Ureter (tissue), 1 donor: ENCODE results near the gene RNF223. TPM values are rescaled to one million over a fixed set of nuclear protein-coding genes. Genes with fewer than 3 reads are reported as not detected.
"Not testable (repeated sequence)": the region's sequence is repeated elsewhere in the genome, so short reads cannot be mapped to it uniquely, and the experiment has no call there.

Experiments used
- DNase-seq: peaks from one replicate; pipeline ENCODE4 v3.0.0-alpha.2; 2020; ENCODE audit warnings: low spot score
- total RNA-seq: library from RNA; stranded (reverse); gene quantifications from one replicate; pipeline ENCODE4 v1.2.4, GENCODE V29; 2023
- donor health status: DM: yes; HTN: yes; CAD: no.

RNF223 gene
- total RNA-seq, 1 donor from 2014 or later = 6.3 TPM

- not testable (repeated sequence) for DNase-seq
These were observed 43.0 kb downstream of the RNF223 start for GRCh38 chr1:1030867-1031658.

DNA sequence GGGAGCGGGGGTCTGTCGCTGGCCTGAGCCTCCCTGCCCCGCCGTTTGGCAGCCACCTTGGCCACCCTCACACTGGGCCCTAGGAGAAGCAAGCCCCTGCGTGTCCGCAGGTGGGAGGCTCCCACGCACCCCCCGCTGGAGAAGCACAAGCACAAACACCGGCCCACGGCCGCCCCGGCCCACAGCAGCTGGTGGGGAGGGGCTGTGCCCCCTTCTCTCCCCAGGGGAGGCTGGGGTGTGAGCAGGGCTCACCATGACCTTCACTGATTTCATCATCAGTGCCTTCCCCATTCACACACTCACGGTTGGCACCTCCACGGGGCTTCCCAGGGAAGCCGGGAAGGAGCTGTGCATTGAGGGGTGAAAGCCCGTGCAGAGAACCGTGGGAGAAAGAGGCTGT lies 46.3 kb downstream of the RNF223 start:
- DNase-seq = no peak

GRCh38 chr1:1026599-1027413 lies 47.3 kb downstream of the RNF223 start:
- DNase-seq = no peak

DNA sequence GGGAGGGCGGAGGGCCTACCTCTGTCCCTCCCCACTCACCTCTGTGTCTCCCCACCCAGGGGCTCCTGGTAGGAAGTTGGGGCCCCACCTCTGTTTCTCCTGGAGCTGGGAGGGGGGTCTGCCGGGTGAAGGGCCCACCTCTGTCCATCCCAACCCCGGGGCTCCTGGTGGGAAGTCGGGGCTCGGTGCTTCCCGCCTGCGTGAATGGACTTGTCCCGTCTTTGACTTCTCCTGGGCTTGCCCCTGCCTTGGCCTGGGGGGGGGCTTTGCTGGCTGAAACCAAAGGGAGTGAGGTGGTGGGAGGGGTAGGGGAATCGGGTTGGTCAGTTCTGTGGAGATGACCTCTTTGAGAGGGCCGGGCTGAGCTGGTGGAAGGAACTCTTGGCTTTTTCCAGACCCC lies 48.4 kb downstream of the RNF223 start:
- no peak for DNase-seq

DNA sequence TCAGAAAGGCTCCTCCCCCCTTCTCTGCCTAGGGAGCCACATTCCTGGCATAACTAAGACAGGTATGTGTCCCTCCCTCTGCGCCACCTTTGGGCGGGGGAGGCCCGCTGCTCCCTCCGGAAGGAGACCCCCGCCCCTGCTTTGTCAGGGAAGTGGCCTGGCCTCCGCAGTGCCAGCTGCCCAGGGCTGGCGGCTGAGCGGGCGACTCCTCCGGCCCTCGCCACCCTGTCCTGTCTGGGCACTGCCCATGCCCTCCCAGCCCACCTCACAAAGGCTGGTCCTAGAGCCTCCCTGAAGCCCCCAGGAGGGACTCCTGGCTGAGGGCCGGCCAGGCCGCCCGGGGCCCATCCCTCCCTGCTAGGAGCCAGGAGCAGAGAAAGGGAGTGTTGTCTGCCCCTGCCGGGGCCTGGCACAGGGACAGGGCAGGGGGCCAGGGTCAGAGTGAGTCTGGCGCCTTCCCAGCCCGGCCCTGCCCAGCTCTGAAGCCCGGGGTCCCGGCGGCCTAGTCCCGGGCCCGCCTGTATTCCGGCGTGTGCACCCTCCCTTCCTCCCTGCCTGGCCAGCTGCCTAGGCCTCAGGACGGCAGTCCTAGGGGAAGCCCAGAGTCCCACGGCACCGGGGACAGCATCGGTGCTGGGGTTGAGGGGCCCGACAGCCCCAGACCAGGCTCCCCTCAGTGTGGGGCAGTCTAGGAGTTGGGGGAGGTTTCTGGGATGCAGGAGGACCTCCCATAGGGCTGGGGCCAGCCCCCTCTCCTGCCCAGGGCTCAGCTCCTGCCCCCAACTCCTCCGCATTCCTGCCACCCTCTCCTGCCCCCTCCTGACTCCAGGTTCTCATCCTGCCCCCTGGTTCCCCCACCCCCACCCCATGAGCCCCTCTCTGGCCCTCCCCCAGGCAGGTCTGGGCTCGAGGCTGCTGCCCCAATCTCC lies 49.1 kb downstream of the RNF223 start:
- DNase-seq = peak; percentile 87

- DNase-seq = no peak
These were observed 49.8 kb downstream of the RNF223 start for GRCh38 chr1:1024149-1024770.

GRCh38 chr1:1023700-1024099 lies 50.4 kb downstream of the RNF223 start:
- no peak for DNase-seq

DNA sequence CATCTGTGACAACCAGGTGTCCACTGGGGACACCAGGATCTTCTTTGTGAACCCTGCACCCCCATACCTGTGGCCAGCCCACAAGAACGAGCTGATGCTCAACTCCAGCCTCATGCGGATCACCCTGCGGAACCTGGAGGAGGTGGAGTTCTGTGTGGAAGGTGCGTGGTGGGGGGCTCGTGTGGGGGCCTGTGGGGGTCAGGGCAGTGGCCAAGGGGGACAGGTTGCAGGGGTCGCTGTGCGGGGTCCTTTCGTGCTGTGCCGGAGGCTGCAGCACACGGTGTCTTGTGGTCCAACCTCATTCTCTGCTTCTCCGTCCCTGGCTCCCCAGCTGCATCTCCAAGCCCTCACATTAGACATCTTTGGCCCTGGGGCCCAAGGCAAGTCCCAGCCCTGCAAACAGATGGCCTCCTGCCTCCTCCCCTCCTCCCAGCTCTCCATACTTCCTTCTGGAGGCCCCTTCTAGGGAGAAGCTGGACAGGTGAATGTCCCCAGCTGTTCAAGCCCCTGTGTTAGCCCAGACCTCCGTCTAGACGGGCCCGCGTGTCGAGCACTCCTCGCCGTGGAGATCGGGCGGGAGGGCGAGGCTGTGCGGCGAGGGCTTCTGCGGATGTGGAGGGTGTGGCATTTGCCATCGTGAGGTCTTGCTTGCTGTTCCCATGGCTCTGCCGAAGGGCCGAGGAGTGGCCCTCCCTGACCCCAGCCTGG lies 51.6 kb downstream of the RNF223 start:
- no peak for DNase-seq

DNA sequence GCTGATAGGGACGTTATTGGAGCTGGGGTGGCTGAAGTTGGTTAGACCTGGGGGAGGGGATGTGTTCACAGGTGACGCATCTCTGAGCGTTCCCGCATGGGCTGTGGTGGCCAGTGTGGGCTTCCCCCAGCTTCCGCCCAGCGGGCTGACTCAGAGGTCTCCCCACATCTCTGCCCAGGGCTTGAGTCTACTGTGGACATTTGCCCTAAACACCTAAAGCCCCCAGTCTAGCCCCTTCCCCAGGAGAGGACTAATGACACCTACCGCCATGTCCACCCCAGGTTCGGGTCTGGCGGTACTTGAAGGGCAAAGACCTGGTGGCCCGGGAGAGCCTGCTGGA lies 52.2 kb downstream of the RNF223 start:
- DNase-seq = no peak

- peak; percentile 84 for DNase-seq
These were observed 52.8 kb downstream of the RNF223 start for GRCh38 chr1:1021010-1021919.

Other genes with a start within 250 kb of the RNF223 start
- 13.9 TPM for gene SAMD11, start 150.4 kb downstream of the RNF223 start, total RNA-seq
- 71.9 TPM for gene NOC2L, start 115.0 kb downstream of the RNF223 start, total RNA-seq
- gene KLHL17, start 113.7 kb downstream of the RNF223 start, total RNA-seq = 8.6 TPM
- gene PLEKHN1, start 107.8 kb downstream of the RNF223 start, total RNA-seq = 28.5 TPM
- gene PERM1, start 92.2 kb downstream of the RNF223 start, total RNA-seq = 0.10 TPM
- gene HES4, start 74.2 kb downstream of the RNF223 start, total RNA-seq = 63.6 TPM
- gene ISG15, start 60.8 kb downstream of the RNF223 start, total RNA-seq = 14.9 TPM
- 227 TPM for gene AGRN, start 54.2 kb downstream of the RNF223 start, total RNA-seq
- 29.8 TPM for gene C1orf159, start 41.8 kb upstream of the RNF223 start, total RNA-seq
- 2.3 TPM for gene TTLL10, start 99.6 kb upstream of the RNF223 start, total RNA-seq
- 3.3 TPM for gene TNFRSF18, start 132.3 kb upstream of the RNF223 start, total RNA-seq
- 2.0 TPM for gene TNFRSF4, start 139.8 kb upstream of the RNF223 start, total RNA-seq
- gene SDF4, start 157.7 kb upstream of the RNF223 start, total RNA-seq = 134 TPM
- gene B3GALT6, start 157.9 kb upstream of the RNF223 start, total RNA-seq = 14.8 TPM
- gene C1QTNF12, start 172.4 kb upstream of the RNF223 start, total RNA-seq = 3.4 TPM
- gene UBE2J2, start 199.5 kb upstream of the RNF223 start, total RNA-seq = 59.8 TPM
- 6.6 TPM for gene SCNN1D, start 206.1 kb upstream of the RNF223 start, total RNA-seq
- 77.6 TPM for gene ACAP3, start 233.6 kb upstream of the RNF223 start, total RNA-seq
- 29.0 TPM for gene PUSL1, start 234.3 kb upstream of the RNF223 start, total RNA-seq